HL-60 (cell line): ENCODE data around the gene FAM177A1.
A peak's percentile ranks its signal among the peaks of the same experiment; 100 is the strongest.

Source experiments
- DNase-seq, 2 experiments: peaks; one replicate each; pipeline ENCODE4 v3.0.0-alpha.2; 2010 to 2020; ENCODE audit warnings: low read depth in 1 of 2, low spot score in 1 of 2
- H3K27ac ChIP-seq: fragments of 250-450 bp; sonication (Bioruptor Pico); replicated peaks from 2 replicates; pipeline ENCODE4 v1.5.1; 2020; ENCODE audit warnings: mild to moderate bottlenecking, moderate library complexity
- H3K27me3 ChIP-seq: fragments of 250-450 bp; sonication (Bioruptor Pico); 2 replicates; pipeline ENCODE4 v1.5.1; 2021; ENCODE audit warnings: mild to moderate bottlenecking, moderate library complexity; ENCODE audit not compliant: insufficient read depth, poor library complexity, severe bottlenecking
- H3K4me3 ChIP-seq: replicated peaks from 2 replicates; pipeline ENCODE4 v1.5.1; 2011; ENCODE audit warnings: mild to moderate bottlenecking, control low read depth, low read length; ENCODE audit not compliant: insufficient read depth
- CTCF ChIP-seq: IDR thresholded peaks from one replicate; pipeline ENCODE4 v1.5.1; 2011; ENCODE audit warnings: low read length, control low read depth, inconsistent platforms; ENCODE audit not compliant: insufficient read depth
- GABPA ChIP-seq: IDR thresholded peaks from 2 replicates; pipeline ENCODE4 v1.6.1; 2012; ENCODE audit warnings: low read depth
- POLR2AphosphoS5 ChIP-seq: IDR thresholded peaks from 2 replicates; pipeline ENCODE4 v1.6.1; 2012; ENCODE audit warnings: low read depth
- REST ChIP-seq: IDR thresholded peaks from 2 replicates; pipeline ENCODE4 v1.6.1; 2012; ENCODE audit warnings: low read depth; ENCODE audit not compliant: insufficient replicate concordance
- SPI1 ChIP-seq: IDR thresholded peaks from 2 replicates; pipeline ENCODE4 v1.6.1; 2012; ENCODE audit warnings: low read depth, mild to moderate bottlenecking, borderline replicate concordance

The FAM177A1 gene

GRCh38 chr14:35114036-35114435 is 68.0 kb downstream of the FAM177A1 start:
- Histone ChIP-seq H3K27ac (no peak overlapping the region), H3K4me3 (no peak overlapping the region), H3K27me3 (no peaks in the 10 kb centered on the region)
- no peak for TF ChIP-seq CTCF
- no peak for DNase-seq

GRCh38 chr14:35116242-35116641 is 70.2 kb downstream of the FAM177A1 start:
- Histone ChIP-seq H3K4me3 (no peak overlapping the region), H3K27ac (no peak overlapping the region), H3K27me3 (no peaks in the 10 kb centered on the region)
- TF ChIP-seq GABPA (no peak), POLR2AphosphoS5 (no peak), REST (no peak), SPI1 (no peak), CTCF (no peak)
- no peak for DNase-seq

- no peak for TF ChIP-seq SPI1
- no peak for TF ChIP-seq REST
- no peak for TF ChIP-seq GABPA
- TF ChIP-seq CTCF: no peak
- TF ChIP-seq POLR2AphosphoS5: no peak
- no peak overlapping the region for H3K4me3 ChIP-seq
- H3K27ac ChIP-seq: no peak overlapping the region
- no peak for DNase-seq
- H3K27me3 ChIP-seq: no peaks in the 10 kb centered on the region
Observed at GRCh38 chr14:35117112-35117511, 71.0 kb downstream of the FAM177A1 start.

- peak; percentile 11 to 36 for DNase-seq
- H3K27ac ChIP-seq: peak overlapping the region; percentile 99
- peak overlapping the region; percentile 83 for H3K4me3 ChIP-seq
- H3K27me3 ChIP-seq: no peaks in the 10 kb centered on the region
- TF ChIP-seq CTCF: no peak
- no peak for TF ChIP-seq POLR2AphosphoS5
- TF ChIP-seq REST: no peak
- TF ChIP-seq GABPA: no peak
- TF ChIP-seq SPI1: no peak
Observed at GRCh38 chr14:35121026-35121886, 75.2 kb downstream of the FAM177A1 start.
